Measurements from ENCODE around the gene POLG2. TPM values are rescaled to one million over a fixed set of nuclear protein-coding genes. Genes with fewer than 3 reads are reported as not detected.
"Not testable (repeated sequence)": the region's sequence is repeated elsewhere in the genome, so short reads cannot be mapped to it uniquely, and the experiment has no call there.

POLG2 gene
- total and polyA plus RNA-seq, 8 donors, result 4.8 to 12.9 (median 7.6) TPM

GRCh38 chr17:64498308-64499203 lies 1.7 kb upstream of the POLG2 start:
- no peak overlapping the region for H3K4me3 ChIP-seq

GRCh38 chr17:64497565-64498035 lies 746 bp upstream of the POLG2 start:
- DNase-seq (no peak), ATAC-seq (no peak), FAIRE-seq (no peak)
- H3K4me3 ChIP-seq, result peak overlapping the region in 2 of 4 donors; percentile 69 to 79
- 41 to 55% methylated on average over 4 of the region's 4 CpGs for WGBS, 2 donors
- TF ChIP-seq CTCF (IDR thresholded peaks at IDR 0.05), result no peak
- H3K27me3 ChIP-seq, result no peaks in the 10 kb centered on the region
- no peaks in the 10 kb centered on the region for H3K9me3 ChIP-seq
- H3K27ac ChIP-seq, result peak overlapping the region; percentile 6 to 77 (median 40)
- peaks cover 2 to 45% (median 23%) of the 10 kb centered on the region in 3 donors for H3K4me1 ChIP-seq
- peaks cover 15 to 38% (median 35%) of the 10 kb centered on the region in 3 donors for H3K36me3 ChIP-seq
- intact Hi-C loops (cut with DNase I), result loop anchor here in 1 of 3 donors (5.0 kb wide), 1 partner anchor 160 kb away; no protein-coding TSS in a partner anchor

More at GRCh38 chr17:64498308-64499203, 1.7 kb upstream of the POLG2 start:
- Histone ChIP-seq H3K36me3 (peaks cover 15 to 45% (median 45%) of the 10 kb centered on the region in 3 donors), H3K27me3 (no peaks in the 10 kb centered on the region), H3K27ac (no peak overlapping the region), H3K4me1 (peaks cover 11 to 53% (median 31%) of the 10 kb centered on the region in 3 donors), H3K9me3 (no peaks in the 10 kb centered on the region)
- DNase-seq (no peak), ATAC-seq (no peak), FAIRE-seq (no peak)
- TF ChIP-seq CTCF (IDR thresholded peaks at IDR 0.05), result no peak
- intact Hi-C loops (cut with DNase I), result loop anchor here in 1 of 3 donors (5.0 kb wide), 1 partner anchor 159 kb away; no protein-coding TSS in a partner anchor
- 59 to 68% methylated on average over 7 of the region's 7 CpGs for WGBS, 2 donors

DNA sequence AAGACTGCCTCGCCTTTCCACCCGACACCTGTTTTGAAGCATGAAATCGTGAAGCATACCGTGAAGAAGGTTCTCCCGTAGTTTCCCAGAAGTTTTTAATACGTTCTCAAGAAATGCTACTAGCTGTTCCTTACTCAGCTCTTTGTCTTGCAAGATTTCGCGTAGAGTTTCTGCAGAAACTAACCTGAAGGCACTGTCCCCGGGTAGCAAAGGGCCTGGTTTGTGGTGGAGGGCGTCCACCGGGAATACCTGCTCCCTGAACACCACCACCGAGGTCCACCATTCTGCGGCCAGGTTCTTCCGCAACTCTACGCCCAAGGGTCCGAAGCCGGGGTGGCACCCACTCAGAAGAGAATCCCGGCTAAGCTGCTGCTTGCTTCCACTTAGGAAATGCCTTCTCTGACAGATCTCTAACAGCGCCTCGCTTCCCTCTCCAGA lies 487 bp downstream of the POLG2 start:
- H3K4me1 ChIP-seq, result peaks cover 0 to 36% (median 23%) of the 10 kb centered on the region in 3 donors
- H3K27ac ChIP-seq, result peak overlapping the region in 3 of 4 donors; percentile 18 to 77 (median 62)
- no peak for DNase-seq
- FAIRE-seq, result no peak
- intact Hi-C loops (cut with DNase I), result loop anchor here in 1 of 3 donors (5.0 kb wide), 1 partner anchor 161 kb away; no protein-coding TSS in a partner anchor
- peaks cover 9 to 30% (median 29%) of the 10 kb centered on the region in 3 donors for H3K36me3 ChIP-seq
- H3K27me3 ChIP-seq, result no peaks in the 10 kb centered on the region
- H3K9me3 ChIP-seq, result no peaks in the 10 kb centered on the region
- 0% methylated on average over 20 of the region's 20 CpGs for WGBS, 2 donors
- ATAC-seq, result peak in 2 of 4 donors; percentile 2 to 14
- peak overlapping the region; percentile 66 to 79 (median 70) for H3K4me3 ChIP-seq
- no peak for TF ChIP-seq CTCF (IDR thresholded peaks at IDR 0.05)

DNA sequence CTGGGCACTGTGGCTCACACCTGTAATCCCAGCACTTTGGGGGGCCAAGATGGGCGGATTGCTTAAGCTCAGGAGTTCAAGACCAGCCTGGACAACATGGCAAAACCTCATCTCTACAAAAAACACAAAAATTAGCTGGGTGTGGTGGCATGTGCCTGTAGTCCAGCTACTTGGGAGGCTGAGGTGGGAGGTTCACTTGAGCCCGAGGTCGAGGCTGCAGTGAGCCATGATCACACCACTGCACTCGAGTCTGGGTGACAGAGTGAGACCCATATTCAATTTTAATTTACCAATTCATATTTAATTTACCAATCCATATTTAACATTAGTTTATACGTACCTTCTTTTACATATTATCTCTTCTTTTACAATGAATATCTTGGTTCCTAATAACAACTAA lies 1.6 kb downstream of the POLG2 start:
- not testable (repeated sequence) for DNase-seq, FAIRE-seq, H3K27me3 ChIP-seq, ATAC-seq, H3K27ac ChIP-seq, H3K9me3 ChIP-seq
- Histone ChIP-seq H3K4me3 (peak overlapping the region in 1 of 4 donors; percentile 79), H3K4me1 (peaks cover 0 to 36% (median 23%) of the 10 kb centered on the region in 3 donors), H3K36me3 (peaks cover 2 to 19% (median 19%) of the 10 kb centered on the region in 3 donors)
- intact Hi-C loops (cut with DNase I), result loop anchor here in 1 of 3 donors (5.0 kb wide), 1 partner anchor 162 kb away; no protein-coding TSS in a partner anchor
- 88 to 93% methylated on average over 5 of the region's 5 CpGs for WGBS, 2 donors

DNA sequence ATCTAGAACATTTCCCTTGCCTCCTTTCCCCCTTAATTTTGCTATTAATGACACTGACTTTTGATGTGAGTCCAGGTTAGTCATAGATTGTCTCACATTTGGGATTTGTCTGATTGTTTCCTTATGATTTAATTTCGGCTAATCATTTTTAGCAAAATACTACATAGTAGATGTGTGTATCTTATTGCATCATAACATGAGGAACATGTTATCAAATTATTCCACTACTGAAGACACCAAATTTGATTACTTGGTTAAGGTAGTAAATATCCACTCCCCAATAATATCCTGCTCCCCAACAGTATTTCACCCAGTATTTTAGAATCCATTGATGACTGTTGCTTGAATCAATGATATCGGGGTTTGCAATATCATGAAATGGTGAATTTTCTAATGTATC lies 2.7 kb downstream of the POLG2 start:
- 85 to 91% methylated on average over 2 of the region's 2 CpGs for WGBS, 2 donors
- no peak for TF ChIP-seq CTCF (IDR thresholded peaks at IDR 0.05)
- FAIRE-seq (no peak), DNase-seq (no peak), ATAC-seq (no peak)
- Histone ChIP-seq H3K4me1 (peaks cover 0 to 36% (median 23%) of the 10 kb centered on the region in 3 donors), H3K36me3 (peaks cover 0 to 16% (median 9%) of the 10 kb centered on the region in 3 donors), H3K9me3 (no peaks in the 10 kb centered on the region), H3K27ac (no peak overlapping the region), H3K4me3 (no peak overlapping the region), H3K27me3 (no peaks in the 10 kb centered on the region)
- intact Hi-C loops (cut with DNase I), result no loop called here
